ENCODE data around the gene NFATC2.
A peak's percentile ranks its signal among the peaks of the same experiment; 100 is the strongest.

The NFATC2 gene

GRCh38 chr20:51542571-51543421 is at the start of gene NFATC2:
NFATC2 (minus strand) TSS chr20:51542719; CDS start chr20:51542499, 220 bp downstream.
- no peak for DNase-seq (ENCODE audit: low read depth in 2 of 2)

- DNase-seq (ENCODE audit: low read depth in 2 of 2), result no peak
Measured at GRCh38 chr20:51591871-51592270, 49.4 kb upstream of the NFATC2 start.

GRCh38 chr20:51588762-51589161 is 46.2 kb upstream of the NFATC2 start:
- DNase-seq (ENCODE audit: low read depth in 2 of 2), result no peak

- no peak for DNase-seq (ENCODE audit: low read depth in 2 of 2)
Measured at GRCh38 chr20:51587145-51587544, 44.6 kb upstream of the NFATC2 start.

GRCh38 chr20:51586005-51586440 is 43.5 kb upstream of the NFATC2 start:
- DNase-seq (ENCODE audit: low read depth in 2 of 2), result no peak

- no peak for DNase-seq (ENCODE audit: low read depth in 2 of 2)
Measured at GRCh38 chr20:51585148-51585547, 42.6 kb upstream of the NFATC2 start.

GRCh38 chr20:51584737-51585136 is 42.2 kb upstream of the NFATC2 start:
- DNase-seq (ENCODE audit: low read depth in 2 of 2), result no peak

GRCh38 chr20:51584116-51584515 is 41.6 kb upstream of the NFATC2 start:
- no peak for DNase-seq (ENCODE audit: low read depth in 2 of 2)

- no peak for DNase-seq (ENCODE audit: low read depth in 2 of 2)
Measured at GRCh38 chr20:51583499-51583898, 41.0 kb upstream of the NFATC2 start.

- DNase-seq (ENCODE audit: low read depth in 2 of 2), result no peak
Measured at GRCh38 chr20:51583073-51583472, 40.6 kb upstream of the NFATC2 start.

GRCh38 chr20:51581571-51581970 is 39.1 kb upstream of the NFATC2 start:
- DNase-seq (ENCODE audit: low read depth in 2 of 2), result no peak

GRCh38 chr20:51579137-51579536 is 36.6 kb upstream of the NFATC2 start:
- no peak for DNase-seq (ENCODE audit: low read depth in 2 of 2)

GRCh38 chr20:51578145-51578459 is 35.6 kb upstream of the NFATC2 start:
- DNase-seq (ENCODE audit: low read depth in 2 of 2), result no peak

- DNase-seq (ENCODE audit: low read depth in 2 of 2), result no peak
Measured at GRCh38 chr20:51577432-51578144, 35.1 kb upstream of the NFATC2 start.

- DNase-seq (ENCODE audit: low read depth in 2 of 2), result no peak
Measured at GRCh38 chr20:51575486-51575885, 33.0 kb upstream of the NFATC2 start.

GRCh38 chr20:51574248-51575033 is 31.9 kb upstream of the NFATC2 start:
- peak in 1 of 2 experiments; percentile 39 for DNase-seq (ENCODE audit: low read depth in 2 of 2)

GRCh38 chr20:51573576-51574243 is 31.2 kb upstream of the NFATC2 start:
- no peak for DNase-seq (ENCODE audit: low read depth in 2 of 2)

- DNase-seq (ENCODE audit: low read depth in 2 of 2), result no peak
Measured at GRCh38 chr20:51571460-51571794, 28.9 kb upstream of the NFATC2 start.

GRCh38 chr20:51570739-51571459 is 28.4 kb upstream of the NFATC2 start:
- DNase-seq (ENCODE audit: low read depth in 2 of 2), result no peak

GRCh38 chr20:51569815-51570738 is 27.6 kb upstream of the NFATC2 start:
- DNase-seq (ENCODE audit: low read depth in 2 of 2), result no peak
